Body of pancreas (tissue), 4 donors: ENCODE data around the gene GJD4. TPM values are rescaled to one million over a fixed set of nuclear protein-coding genes. Genes with fewer than 3 reads are reported as not detected.

ENCODE experiments used
- ATAC-seq: fragments of 150-250 bp; one replicate; pipeline ENCODE4 v1.9.1; 2016
- DNase-seq, 4 donors: peaks; one replicate each; pipeline ENCODE4 v3.0.0-alpha.2; 2019
- H3K27ac ChIP-seq, 4 donors: fragments of 200-600 bp; sonication (generic); 1 replicate in 3 of 4; 2 replicates in 1 of 4; pipeline versions ENCODE4 v1.5.1 to v1.6.1; 2016 to 2019; ENCODE audit warnings: mild to moderate bottlenecking in 1 of 4, mixed read lengths in 1 of 4, moderate library complexity in 1 of 4
- H3K27me3 ChIP-seq, 2 donors: fragments of 200-600 bp; sonication (generic); one replicate each; pipeline ENCODE4 v1.6.0; 2016; ENCODE audit warnings: mild to moderate bottlenecking in 1 of 2
- H3K36me3 ChIP-seq, 2 donors: fragments of 200-600 bp; sonication (generic); replicated peaks in 1 of 2; 2 replicates each; pipeline ENCODE4 v1.5.1; 2016; ENCODE audit warnings: low read depth in 2 of 2; ENCODE audit not compliant: insufficient read depth in 1 of 2
- H3K4me1 ChIP-seq: fragments of 200-600 bp; sonication (generic); one replicate; pipeline ENCODE4 v1.6.0; 2016
- H3K4me3 ChIP-seq, 2 donors: fragments of 200-600 bp; sonication (generic); 1 replicate in 1 of 2; 2 replicates in 1 of 2; pipeline ENCODE4 v1.5.1; 2016 to 2019
- H3K9me3 ChIP-seq, 3 donors: fragments of 200-600 bp; sonication (generic); 1 replicate in 2 of 3; 2 replicates in 1 of 3; pipeline ENCODE4 v1.5.1; 2016
- CTCF ChIP-seq, 7 experiments: fragments of 450-650 bp in 4 of 7; fragments of 200-600 bp in 3 of 7; sonication (generic) in 3 of 7; IDR thresholded peaks; one replicate each; pipeline ENCODE4 v1.5.1; 2016 to 2019; ENCODE audit warnings: antibody characterized with exemption in 7 of 7
- POLR2A ChIP-seq, 3 donors: fragments of 450-650 bp; IDR thresholded peaks; one replicate each; pipeline ENCODE4 v1.6.1; 2016; ENCODE audit warnings: antibody characterized with exemption in 3 of 3, mild to moderate bottlenecking in 2 of 3
- WGBS, 2 donors: methylation state at CpG; one replicate each; pipeline ENCODE4 v1.1.5; 2017; 5-methylcytosine and 5-hydroxymethylcytosine counted together
- intact Hi-C: fragments of 100-400 bp; cut with DNase I; formaldehyde crosslinking; loops from one replicate; pipeline ENCODE4 v1.15.1; 2023
- total RNA-seq, 2 donors: library from RNA; depleted of rRNA; stranded (reverse); fragments of >200 nt; gene quantifications; one replicate each; pipeline ENCODE4 v1.1.0, GENCODE V29; 2016

The GJD4 gene
- total RNA-seq, 2 donors from 2014 or later, result not detected

DNA sequence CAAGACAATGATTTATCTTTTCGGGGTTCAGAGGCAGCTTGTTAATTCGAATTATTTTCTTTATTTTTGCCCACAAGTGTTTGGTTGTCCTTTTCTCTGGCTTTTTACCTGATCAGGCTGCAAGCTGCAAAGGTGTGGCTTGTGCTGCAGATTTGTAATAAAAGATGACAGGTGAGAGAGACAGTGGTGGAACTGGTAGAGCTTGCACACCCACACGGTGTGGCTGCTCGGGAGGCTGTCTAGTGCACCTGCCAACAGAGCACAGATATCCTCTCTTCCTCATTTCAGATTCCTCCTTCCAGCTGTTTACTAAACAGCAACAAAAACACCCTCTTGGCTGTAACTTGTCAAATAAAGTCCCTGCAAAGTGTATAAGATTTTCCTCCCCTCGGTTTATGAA, 9.2 kb downstream of the GJD4 start:
- TF ChIP-seq CTCF (IDR thresholded peaks at IDR 0.05), result no peak
- no peak for TF ChIP-seq POLR2A (IDR thresholded peaks at IDR 0.05)
- H3K9me3 ChIP-seq, result no peaks in the 10 kb centered on the region
- DNase-seq, result no peak
- H3K27ac ChIP-seq, result no peak overlapping the region
- H3K36me3 ChIP-seq, result no peaks in the 10 kb centered on the region
- intact Hi-C loops, result no loop called here
- 27 to 29% methylated on average over 5 of the region's 5 CpGs for WGBS, 2 donors
- no peaks in the 10 kb centered on the region for H3K27me3 ChIP-seq
- no peaks in the 10 kb centered on the region for H3K4me1 ChIP-seq
- ATAC-seq, result no peak
- no peak overlapping the region for H3K4me3 ChIP-seq

- TF ChIP-seq POLR2A (IDR thresholded peaks at IDR 0.05), result no peak
- no peaks in the 10 kb centered on the region for H3K36me3 ChIP-seq
- ATAC-seq, result no peak
- H3K4me3 ChIP-seq, result no peak overlapping the region
- no peak overlapping the region for H3K27ac ChIP-seq
- 69 to 81% methylated on average over 6 of the region's 6 CpGs for WGBS, 2 donors
- intact Hi-C loops, result no loop called here
- no peaks in the 10 kb centered on the region for H3K9me3 ChIP-seq
- H3K4me1 ChIP-seq, result no peaks in the 10 kb centered on the region
- no peak for DNase-seq
- H3K27me3 ChIP-seq, result no peaks in the 10 kb centered on the region
Observed at GRCh38 chr10:35626971-35627507, 21.9 kb downstream of the GJD4 start.

- TF ChIP-seq POLR2A (IDR thresholded peaks at IDR 0.05) (no peak), CTCF (IDR thresholded peaks at IDR 0.05) (no peak)
- intact Hi-C loops, result loop anchor here (5.0 kb wide), 1 partner anchor 1246 kb away; no protein-coding TSS in a partner anchor
- no peaks in the 10 kb centered on the region for H3K27me3 ChIP-seq
- 52 to 84% methylated on average over 1 of the region's 1 CpG for WGBS, 2 donors
- no peak for DNase-seq
- no peaks in the 10 kb centered on the region for H3K9me3 ChIP-seq
- no peak overlapping the region for H3K4me3 ChIP-seq
- ATAC-seq, result no peak
- H3K27ac ChIP-seq, result no peak overlapping the region
- no peaks in the 10 kb centered on the region for H3K36me3 ChIP-seq
- no peaks in the 10 kb centered on the region for H3K4me1 ChIP-seq
Observed at GRCh38 chr10:35631404-35631803, 26.3 kb downstream of the GJD4 start.

- no peaks in the 10 kb centered on the region for H3K36me3 ChIP-seq
- no peak overlapping the region for H3K27ac ChIP-seq
- no peaks in the 10 kb centered on the region for H3K27me3 ChIP-seq
- ATAC-seq (no peak), DNase-seq (no peak)
- H3K4me1 ChIP-seq, result no peaks in the 10 kb centered on the region
- H3K4me3 ChIP-seq, result no peak overlapping the region
- intact Hi-C loops, result loop anchor here (5.0 kb wide), 1 partner anchor 1245 kb away; no protein-coding TSS in a partner anchor
- H3K9me3 ChIP-seq, result no peaks in the 10 kb centered on the region
- TF ChIP-seq CTCF (IDR thresholded peaks at IDR 0.05), result no peak
- no peak for TF ChIP-seq POLR2A (IDR thresholded peaks at IDR 0.05)
Observed at GRCh38 chr10:35632027-35632426, 26.9 kb downstream of the GJD4 start.

DNA sequence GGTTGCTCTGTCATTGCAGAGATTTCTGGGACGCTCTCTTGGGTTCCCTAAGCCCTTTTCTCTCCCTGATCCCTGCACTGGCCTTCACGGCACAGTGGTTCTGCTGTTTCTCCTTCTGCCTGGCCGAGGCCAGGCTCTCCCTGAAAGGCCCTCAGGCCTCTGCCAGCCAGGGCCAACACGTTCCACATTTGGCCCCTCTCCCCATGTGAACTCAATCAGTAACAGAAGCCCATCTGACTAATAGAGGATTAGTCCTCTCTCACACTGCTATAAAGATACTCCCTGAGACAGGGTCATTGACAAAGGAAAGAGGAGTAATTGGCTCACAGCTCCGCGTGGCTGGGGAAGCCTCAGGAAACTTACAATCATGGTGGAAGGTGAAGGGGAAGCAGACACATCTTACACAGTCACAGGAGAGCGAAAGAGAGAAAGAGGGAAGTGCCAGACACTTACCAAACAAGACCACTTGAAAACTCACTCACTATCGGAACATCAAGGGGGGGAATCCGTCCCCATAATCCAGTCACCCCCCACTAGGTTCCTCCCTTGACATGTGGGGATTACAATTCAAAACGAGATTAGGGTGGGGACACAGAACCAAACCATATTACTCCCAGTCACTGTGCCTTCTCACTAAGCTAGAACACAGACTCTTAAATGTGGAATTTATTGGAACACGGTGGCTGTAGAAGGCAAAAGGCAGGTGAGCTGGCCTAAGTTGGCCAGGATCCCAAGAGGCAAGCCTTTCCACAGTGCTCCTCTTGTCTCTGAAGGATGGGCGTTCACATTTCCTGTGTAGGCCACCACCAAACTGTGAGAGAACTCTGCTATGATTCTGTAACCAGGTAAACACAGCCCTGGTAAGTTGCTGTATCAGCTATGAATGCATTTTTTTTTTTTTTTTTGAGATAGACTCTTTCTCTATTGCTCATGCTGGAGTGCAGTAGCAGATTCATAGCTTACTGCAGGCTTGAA, 28.2 kb downstream of the GJD4 start:
- no peak for DNase-seq
- H3K9me3 ChIP-seq, result no peaks in the 10 kb centered on the region
- WGBS, 2 donors, result 43 to 49% methylated on average over 12 of the region's 12 CpGs
- no peaks in the 10 kb centered on the region for H3K36me3 ChIP-seq
- no peak overlapping the region for H3K27ac ChIP-seq
- H3K4me1 ChIP-seq, result no peaks in the 10 kb centered on the region
- intact Hi-C loops, result loop anchor here (5.0 kb wide), 1 partner anchor 1244 kb away; no protein-coding TSS in a partner anchor
- no peaks in the 10 kb centered on the region for H3K27me3 ChIP-seq
- H3K4me3 ChIP-seq, result no peak overlapping the region
- TF ChIP-seq CTCF (IDR thresholded peaks at IDR 0.05), result no peak
- no peak for TF ChIP-seq POLR2A (IDR thresholded peaks at IDR 0.05)
- ATAC-seq, result no peak
